ENCODE data around the gene HDAC5. TPM values are rescaled to one million over a fixed set of nuclear protein-coding genes. Genes with fewer than 3 reads are reported as not detected.

Gene HDAC5
- polyA plus RNA-seq, 1 donor from 2014 or later, result 49.5 TPM

- peaks cover 4% of the 10 kb centered on the region for H3K36me3 Mint-ChIP-seq
- H3K27ac Mint-ChIP-seq, result peak overlapping the region in 1 of 3 donors; percentile 32
- H3K4me3 Mint-ChIP-seq, result no peak overlapping the region
These were observed 93.0 kb downstream of the HDAC5 start for GRCh38 chr17:44030482-44030881.

GRCh38 chr17:44029736-44030135 is 93.7 kb downstream of the HDAC5 start:
- H3K9me3 Mint-ChIP-seq, result no peaks in the 10 kb centered on the region
- H3K36me3 Mint-ChIP-seq, result peaks cover 6% of the 10 kb centered on the region
- H3K4me3 Mint-ChIP-seq, result no peak overlapping the region
- peaks cover 0 to 10% (median 2%) of the 10 kb centered on the region in 3 donors for H3K4me1 Mint-ChIP-seq
- H3K27me3 Mint-ChIP-seq, result no peaks in the 10 kb centered on the region
- H3K27ac Mint-ChIP-seq, result no peak overlapping the region

More at GRCh38 chr17:44030482-44030881, 93.0 kb downstream of the HDAC5 start:
- Mint-ChIP-seq H3K9me3 (no peaks in the 10 kb centered on the region), H3K4me1 (peaks cover 0 to 10% (median 2%) of the 10 kb centered on the region in 3 donors), H3K27me3 (no peaks in the 10 kb centered on the region)

Other genes starting within 250 kb of the HDAC5 start
- gene MPP2, start 216.1 kb downstream of the HDAC5 start, polyA plus RNA-seq, result 0.18 TPM
- gene PPY, start 181.2 kb downstream of the HDAC5 start, polyA plus RNA-seq, result not detected
- not detected for gene PYY, start 169.7 kb downstream of the HDAC5 start, polyA plus RNA-seq
- 0.64 TPM for gene NAGS, start 119.0 kb downstream of the HDAC5 start, polyA plus RNA-seq
- 24.6 TPM for gene TMEM101, start 108.7 kb downstream of the HDAC5 start, polyA plus RNA-seq
- 73.4 TPM for gene LSM12, start 57.0 kb downstream of the HDAC5 start, polyA plus RNA-seq
- 22.5 TPM for gene G6PC3, start 52.9 kb downstream of the HDAC5 start, polyA plus RNA-seq
- gene HROB, start 18.3 kb upstream of the HDAC5 start, polyA plus RNA-seq, result 0.24 TPM
- not detected for gene ASB16, start 47.1 kb upstream of the HDAC5 start, polyA plus RNA-seq
- gene TMUB2, start 63.3 kb upstream of the HDAC5 start, polyA plus RNA-seq, result 43.0 TPM
- gene ATXN7L3, start 76.2 kb upstream of the HDAC5 start, polyA plus RNA-seq, result 15.4 TPM
- gene UBTF, start 96.0 kb upstream of the HDAC5 start, polyA plus RNA-seq, result 74.3 TPM
- gene SLC4A1, start 144.5 kb upstream of the HDAC5 start, polyA plus RNA-seq, result not detected
- not detected for gene RUNDC3A, start 185.0 kb upstream of the HDAC5 start, polyA plus RNA-seq
- gene SLC25A39, start 201.2 kb upstream of the HDAC5 start, polyA plus RNA-seq, result 135 TPM
- gene GRN, start 221.7 kb upstream of the HDAC5 start, polyA plus RNA-seq, result 219 TPM
- 0.06 TPM for gene FAM171A2, start 240.2 kb upstream of the HDAC5 start, polyA plus RNA-seq